H4 (cell line): ENCODE results near the gene ACLY. TPM values are rescaled to one million over a fixed set of nuclear protein-coding genes. Genes with fewer than 3 reads are reported as not detected.
"Not testable (repeated sequence)": the region's sequence is repeated elsewhere in the genome, so short reads cannot be mapped to it uniquely, and the experiment has no call there.

Source experiments
- DNase-seq: peaks from one replicate; pipeline ENCODE4 v3.0.0-alpha.2; 2015; ENCODE audit warnings: low spot score
- total RNA-seq: library from RNA; depleted of rRNA; stranded (reverse); fragments of >200 nt; shearing (Covaris generic); gene quantifications from 2 replicates; pipeline ENCODE4 v1.2.3, GENCODE V29; 2014

Gene ACLY
- total RNA-seq, 1 experiment from 2014 or later, result 98.9 TPM

DNA sequence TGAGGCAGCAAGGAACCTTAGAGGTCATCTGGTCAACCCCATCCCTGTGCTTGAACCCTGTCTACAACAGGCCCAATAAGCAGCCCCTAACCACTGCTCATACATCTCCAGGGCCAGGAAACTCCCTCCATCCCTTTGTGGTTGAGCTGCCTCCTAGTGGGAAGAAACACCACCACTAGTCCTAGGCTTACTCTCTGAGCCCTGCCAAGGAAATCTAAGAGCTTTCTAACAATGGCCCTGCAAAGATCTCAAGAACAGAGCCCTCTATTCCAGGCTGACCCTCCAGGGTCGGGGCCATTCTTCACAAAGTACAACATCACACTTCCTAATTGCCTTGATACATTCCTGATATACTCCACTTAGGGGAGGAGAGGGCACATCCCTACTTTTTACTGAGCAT lies 5.8 kb downstream of the ACLY start:
- no peak for DNase-seq

DNA sequence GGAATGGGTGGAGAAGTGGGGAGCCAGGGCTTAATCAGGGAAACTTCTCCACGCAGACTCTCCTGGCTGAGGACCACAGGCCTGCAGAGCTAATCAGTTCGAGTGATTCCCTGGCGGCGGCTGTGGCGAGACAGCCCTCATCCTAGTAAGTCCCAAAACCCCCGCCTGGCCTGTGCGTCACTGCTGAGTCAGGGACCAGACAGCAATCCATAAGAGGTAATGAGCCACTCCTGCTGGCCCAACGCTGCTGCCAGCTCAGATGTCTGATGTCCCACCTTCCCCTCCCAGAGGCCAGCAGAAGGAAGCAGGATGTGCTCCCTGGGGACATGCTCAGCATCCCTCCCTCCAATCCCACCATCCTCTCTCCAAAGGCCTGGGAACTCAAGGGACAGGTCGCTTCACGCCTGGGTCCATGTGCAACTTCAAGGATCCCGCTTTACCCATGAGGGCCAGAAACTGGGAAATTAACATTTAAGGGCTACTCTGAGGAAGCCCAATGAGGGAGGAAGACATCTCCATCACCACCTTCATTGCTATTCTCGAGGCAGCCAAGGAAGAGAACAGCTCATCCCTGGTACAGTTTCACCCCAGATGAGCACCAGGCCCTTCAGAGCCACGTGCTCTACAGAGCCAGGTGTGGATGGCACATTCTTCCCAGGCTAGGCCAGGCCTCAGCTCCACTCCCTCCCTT lies 7.9 kb downstream of the ACLY start:
- DNase-seq, result peak; percentile 83

DNA sequence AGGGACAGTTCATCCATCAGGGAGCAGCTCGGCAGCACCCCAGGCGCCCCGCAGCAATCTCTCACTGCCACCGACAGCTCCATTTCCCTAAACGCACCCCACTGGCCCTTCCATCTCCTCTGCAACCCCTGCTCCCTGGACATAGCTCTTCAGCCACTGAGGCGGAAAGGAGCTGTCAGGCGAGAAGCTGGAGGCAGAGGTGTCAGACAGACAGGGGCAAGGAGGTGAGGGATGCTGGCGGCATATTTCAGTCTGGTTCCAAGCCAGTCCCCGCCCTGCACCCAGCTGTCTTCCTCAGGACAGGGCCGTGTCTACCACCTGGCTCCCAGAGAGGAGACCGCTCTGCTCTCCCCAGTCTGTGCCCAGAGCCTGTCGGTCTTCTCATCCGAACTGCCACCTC lies 9.7 kb downstream of the ACLY start:
- no peak for DNase-seq

- no peak for DNase-seq
Observed at GRCh38 chr17:41907633-41908539, 10.9 kb downstream of the ACLY start.

- DNase-seq, result peak; percentile 60
Observed at GRCh38 chr17:41907185-41907556, 11.6 kb downstream of the ACLY start.

DNA sequence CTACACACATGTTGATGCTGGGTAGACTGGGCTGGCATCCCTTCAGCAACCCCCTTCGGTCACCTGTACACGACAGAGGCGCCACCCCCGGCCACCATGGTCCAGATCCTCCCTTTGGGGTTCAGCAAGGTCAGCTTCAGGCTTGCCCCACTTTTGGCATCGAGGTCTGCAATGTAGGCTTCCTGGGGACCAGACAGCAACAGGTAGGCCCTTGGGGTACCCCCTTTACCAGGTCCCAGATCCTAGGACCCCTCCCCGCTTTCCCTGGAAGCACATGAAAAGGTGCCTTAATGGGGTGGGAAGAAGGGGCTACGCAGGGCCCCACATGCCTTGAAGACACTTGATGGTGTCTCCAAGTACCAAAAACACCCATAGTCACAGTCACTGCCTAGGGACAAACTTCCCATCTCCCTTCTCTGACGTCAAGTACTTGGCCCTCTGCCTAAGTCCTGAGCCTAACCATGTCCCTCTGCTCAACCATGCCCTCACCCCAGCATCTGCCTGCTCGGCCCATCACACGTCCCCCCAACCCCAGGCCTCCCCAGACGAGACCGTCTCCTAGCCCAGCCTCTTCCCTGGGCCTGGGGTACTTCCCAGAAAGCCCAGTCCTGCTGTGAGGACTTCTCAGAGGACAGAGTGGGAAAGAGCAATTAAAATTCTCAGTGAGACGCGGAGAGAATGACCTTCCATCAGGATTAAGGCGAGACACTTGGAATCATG lies 12.1 kb downstream of the ACLY start:
- no peak for DNase-seq

DNA sequence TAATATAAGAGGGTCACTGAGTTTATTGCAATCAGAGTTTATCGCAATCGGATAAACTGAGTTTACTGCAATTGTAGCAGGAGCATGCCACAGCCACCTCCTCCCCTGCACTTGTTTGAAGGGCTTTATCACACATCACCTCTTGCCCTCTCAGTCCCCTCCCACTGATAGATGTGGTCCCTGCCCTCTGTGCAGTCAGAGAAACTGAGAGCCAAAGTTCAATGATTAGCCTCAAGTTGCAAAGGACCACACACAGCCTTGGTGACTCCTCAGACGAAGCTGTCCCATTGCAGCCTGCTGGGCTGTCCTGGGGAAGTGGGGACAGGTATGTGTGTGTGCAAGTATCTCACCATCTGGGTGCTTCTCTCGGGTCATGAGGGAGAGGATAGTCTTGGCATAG lies 13.6 kb downstream of the ACLY start:
- no peak for DNase-seq

- no peak for DNase-seq
Observed at GRCh38 chr17:41904242-41904841, 14.4 kb downstream of the ACLY start.

- no peak for DNase-seq
Observed at GRCh38 chr17:41901646-41902045, 17.1 kb downstream of the ACLY start.

GRCh38 chr17:41896726-41897125 lies 22.0 kb downstream of the ACLY start:
- no peak for DNase-seq

- DNase-seq, result no peak
Observed at GRCh38 chr17:41895617-41896016, 23.1 kb downstream of the ACLY start.

DNA sequence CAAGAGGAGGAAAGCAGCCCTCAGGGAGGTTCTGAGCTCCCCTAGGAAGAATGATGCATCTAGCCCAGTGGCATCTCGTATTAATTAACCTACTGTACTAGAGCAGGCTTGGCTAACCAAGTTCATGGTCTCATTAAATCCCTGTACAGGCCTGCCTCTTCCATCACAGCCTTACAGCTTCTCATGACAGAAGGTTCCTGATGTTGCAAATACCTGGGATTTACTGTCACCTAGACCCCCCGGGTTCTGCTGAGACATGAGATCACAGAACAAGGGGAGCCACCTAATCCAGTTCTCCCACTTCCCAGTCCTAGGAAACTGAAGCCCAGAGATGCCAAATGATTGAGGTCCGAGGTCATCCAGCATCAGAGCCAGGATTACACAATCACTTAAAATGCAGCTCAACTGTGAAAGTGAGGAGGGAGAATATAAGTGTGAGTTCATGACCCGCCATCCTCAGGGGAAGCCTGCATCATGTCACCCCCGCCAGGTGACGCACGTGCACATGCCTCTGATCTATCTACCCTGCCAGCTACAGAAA lies 23.9 kb downstream of the ACLY start:
- DNase-seq, result no peak

DNA sequence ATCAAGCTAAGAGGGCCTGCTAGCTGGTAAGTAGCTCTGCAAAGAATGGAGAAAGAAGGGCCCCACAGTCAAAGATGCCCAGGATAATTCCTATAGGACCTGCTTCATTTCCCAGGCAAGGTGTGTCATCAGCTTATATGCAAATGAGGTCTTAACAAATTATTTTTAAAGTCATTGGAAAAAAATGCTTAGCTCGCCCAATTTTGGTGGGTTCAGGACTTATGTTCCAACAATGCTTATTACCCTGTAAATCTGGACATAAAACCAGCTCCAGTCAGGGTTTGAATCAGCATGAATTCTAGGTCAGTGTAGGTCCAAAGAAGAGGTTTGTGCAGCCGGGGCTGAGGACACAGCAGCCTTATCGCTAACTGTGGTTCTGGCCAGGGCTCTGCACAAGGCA lies 25.4 kb downstream of the ACLY start:
- no peak for DNase-seq

- DNase-seq, result no peak
Observed at GRCh38 chr17:41892021-41892376, 26.8 kb downstream of the ACLY start.

GRCh38 chr17:41891135-41892020 lies 27.4 kb downstream of the ACLY start:
- no peak for DNase-seq

DNA sequence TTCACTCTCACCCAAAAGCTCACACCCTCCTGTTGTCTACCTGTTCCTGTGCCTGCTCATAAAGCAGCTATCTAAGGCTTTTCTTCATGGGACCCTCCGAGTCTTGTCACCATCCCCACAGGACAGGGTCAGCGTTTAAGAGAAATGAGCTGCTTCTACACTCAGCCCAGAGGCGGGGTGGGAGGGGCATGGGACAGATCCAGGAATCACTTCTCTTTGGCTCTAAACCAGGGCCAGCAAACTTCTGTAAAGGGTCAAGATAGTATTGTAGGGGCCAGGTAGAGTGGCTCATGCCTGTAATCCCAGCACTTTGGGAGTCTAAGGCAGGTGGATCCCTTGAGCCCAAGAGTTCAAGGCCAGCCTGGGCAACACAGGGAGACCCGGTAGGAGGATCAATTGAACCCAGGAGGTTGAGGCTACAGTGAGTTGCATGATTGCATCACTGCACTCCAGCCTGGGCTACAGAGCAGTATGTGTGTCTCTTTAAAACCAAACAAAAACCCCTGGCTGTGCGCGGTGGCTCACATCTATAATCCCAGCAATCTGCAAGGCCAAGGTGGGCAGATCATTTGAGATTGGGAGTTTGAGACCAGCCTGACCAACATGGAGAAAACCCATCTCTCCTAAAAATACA lies 30.3 kb downstream of the ACLY start:
- no peak for DNase-seq

DNA sequence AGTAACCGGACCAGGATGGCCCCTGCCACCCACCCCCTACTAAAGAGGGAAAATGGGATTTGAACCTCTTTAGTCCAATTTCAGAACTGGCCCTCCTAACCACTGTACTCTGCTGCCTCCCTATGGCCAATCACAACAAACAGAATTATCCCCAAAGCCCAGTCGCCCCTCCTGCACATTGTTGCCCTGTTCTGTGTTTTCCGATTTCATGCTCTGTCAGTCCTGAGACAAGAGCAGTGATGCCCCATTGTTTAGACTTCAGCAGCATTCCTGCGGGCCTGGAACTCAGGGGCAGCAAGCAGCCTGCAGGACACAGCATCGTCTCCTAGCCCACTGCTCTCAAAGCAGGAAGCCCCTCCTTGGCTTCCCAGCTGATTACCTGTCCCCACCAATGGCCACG lies 33.0 kb downstream of the ACLY start:
- DNase-seq, result no peak

- DNase-seq, result no peak
Observed at GRCh38 chr17:41882756-41883155, 36.0 kb downstream of the ACLY start.

DNA sequence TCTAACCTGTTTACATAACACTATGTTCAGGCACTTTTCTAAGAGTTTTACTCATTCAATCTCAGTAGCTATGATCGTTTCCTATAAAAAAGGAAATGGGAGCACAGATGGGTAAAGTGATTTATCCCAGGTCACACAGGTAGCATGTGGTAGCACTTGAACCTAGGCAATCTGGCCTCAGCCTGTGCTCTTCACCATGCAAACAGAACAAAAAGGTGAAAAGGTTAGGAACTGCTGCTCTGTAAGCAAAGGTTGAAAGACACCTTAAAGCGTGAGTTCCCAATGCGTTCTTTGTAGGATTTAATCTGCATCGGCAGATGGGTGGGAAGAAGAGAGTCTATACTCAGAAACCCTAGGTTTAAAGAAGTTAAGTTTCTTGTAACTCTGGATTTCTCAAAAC lies 38.6 kb downstream of the ACLY start:
- no peak for DNase-seq

DNA sequence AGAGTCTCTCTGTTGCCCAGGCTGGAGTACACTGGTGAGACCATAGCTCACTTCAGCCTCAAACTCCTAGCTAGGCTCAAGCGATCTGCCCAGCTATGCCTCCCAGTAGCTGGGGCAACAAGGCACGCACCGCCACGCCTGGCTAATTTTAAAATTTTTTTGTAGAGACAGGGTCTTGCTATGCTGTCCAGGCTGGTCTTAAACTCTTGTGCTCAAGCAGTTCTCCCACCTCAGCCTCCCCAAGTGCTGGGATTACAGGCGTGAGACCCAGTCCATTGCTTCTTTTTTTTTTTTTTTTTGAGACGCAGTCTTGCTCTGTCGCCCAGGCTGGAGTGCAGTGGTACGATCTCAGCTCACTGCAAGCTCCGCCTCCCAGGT lies 44.5 kb downstream of the ACLY start:
- not testable (repeated sequence) for DNase-seq
